K562 (cell line): ENCODE data around the gene FCAMR. TPM values are rescaled to one million over a fixed set of nuclear protein-coding genes. Genes with fewer than 3 reads are reported as not detected.

Experiments used
- ATAC-seq: fragments of 200-7000 bp; cut with Tn5 transposase; 3 replicates; pipeline ENCODE4 v1.9.1; 2020; ENCODE audit warnings: moderate library complexity
- BruUV-seq: library from RNA; stranded (reverse); fragments of 400-500 nt; replicated peaks from 2 replicates; lab custom pipeline; 2021; lab: Mats Ljungman, UMichigan
- CTCF ChIA-PET: fragments of 300-600 bp; formaldehyde crosslinking; extraction: SDS; loops from one replicate; lab custom pipeline; 2021; ENCODE audit warnings: low intra/inter-chr PET ratio; lab: Yijun Ruan, JAX
- POLR2A ChIA-PET: fragments of 300-600, 350-650 bp; sonication (Branson Sonifier 250); formaldehyde crosslinking; extraction: SDS; loops from one replicate; lab custom pipeline; 2021; ENCODE audit warnings: antibody characterized with exemption, inconsistent platforms; lab: Yijun Ruan, JAX
- DNase-seq, 4 experiments: peaks; one replicate each; pipeline versions ENCODE4 v3.0.0 to v3.0.0-alpha.2; 2011 to 2018; ENCODE audit warnings: low spot score in 3 of 4, mixed read lengths in 3 of 4; ENCODE audit errors: extremely low read depth in 1 of 4
- FAIRE-seq: peaks from 2 replicates; lab custom pipeline; 2011; peaks lifted over from hg19 to GRCh38; lab: Jason Lieb, UNC
- H2AFZ ChIP-seq: 2 replicates; pipeline ENCODE4 v1.6.0; 2011; ENCODE audit warnings: low read depth, low read length, control low read depth, inconsistent platforms
- H3K27ac ChIP-seq: fragments of 200-600 bp; 3 replicates; pipeline ENCODE4 v1.8.0; 2011; ENCODE audit warnings: low read depth, mild to moderate bottlenecking, control low read depth, inconsistent platforms, low read length, moderate library complexity, mixed read lengths; ENCODE audit errors: extremely low read depth
- H3K27me3 ChIP-seq, 2 experiments: fragments of 300-600 bp in 1 of 2; 2 replicates in 1 of 2; 3 replicates in 1 of 2; pipeline versions ENCODE4 v1.6.0 to v1.8.0; 2011; ENCODE audit warnings: inconsistent platforms in 2 of 2, low read length in 2 of 2, mild to moderate bottlenecking in 1 of 2, mixed read lengths in 1 of 2, moderate library complexity in 1 of 2; ENCODE audit not compliant: control insufficient read depth in 2 of 2, insufficient read depth in 2 of 2
- H3K36me3 ChIP-seq: fragments of 300-600 bp; 3 replicates; pipeline ENCODE4 v1.8.0; 2011; ENCODE audit warnings: mild to moderate bottlenecking, low read length, inconsistent platforms; ENCODE audit not compliant: control insufficient read depth, insufficient read depth
- H3K4me1 ChIP-seq, 2 experiments: fragments of 200-600 bp in 1 of 2; replicated peaks in 1 of 2; 2 replicates in 1 of 2; 3 replicates in 1 of 2; pipeline versions ENCODE4 v1.5.1 to v1.8.0; 2011; ENCODE audit warnings: inconsistent platforms in 2 of 2, low read length in 2 of 2, mild to moderate bottlenecking in 1 of 2, mixed read lengths in 1 of 2, moderate library complexity in 1 of 2; ENCODE audit not compliant: control insufficient read depth in 2 of 2, insufficient read depth in 2 of 2
- H3K4me2 ChIP-seq: 2 replicates; pipeline ENCODE4 v1.6.1; 2011; ENCODE audit warnings: low read length, control low read depth, inconsistent platforms, mixed read lengths; ENCODE audit not compliant: insufficient read depth
- H3K4me3 ChIP-seq: fragments of 200-600 bp; sonication (generic), shearing (Covaris generic); 2 replicates; pipeline ENCODE4 v1.5.1; 2016; ENCODE audit warnings: control low read depth, inconsistent platforms
- H3K79me2 ChIP-seq: fragments of 200-600 bp; 3 replicates; pipeline ENCODE4 v1.8.0; 2011; ENCODE audit warnings: low read length, inconsistent platforms; ENCODE audit not compliant: control insufficient read depth, insufficient read depth
- H3K9ac ChIP-seq, 2 experiments: 2 replicates each; pipeline versions ENCODE4 v1.6.0 to v1.6.1; 2011; ENCODE audit warnings: low read depth in 2 of 2, low read length in 2 of 2, control low read depth in 1 of 2, inconsistent platforms in 1 of 2, mild to moderate bottlenecking in 1 of 2, mixed read lengths in 1 of 2; ENCODE audit not compliant: insufficient read depth in 1 of 2
- H3K9me1 ChIP-seq: one replicate; pipeline ENCODE4 v1.6.0; 2011; ENCODE audit warnings: inconsistent platforms, mild to moderate bottlenecking, low read length, moderate library complexity; ENCODE audit not compliant: control insufficient read depth, insufficient read depth
- H3K9me3 ChIP-seq: replicated peaks from 2 replicates; pipeline ENCODE4 v1.5.1; 2011; ENCODE audit warnings: low read depth, low read length, inconsistent platforms; ENCODE audit not compliant: control insufficient read depth, insufficient read depth
- H4K20me1 ChIP-seq: replicated peaks from 2 replicates; pipeline ENCODE4 v1.6.1; 2011; ENCODE audit warnings: low read length, inconsistent platforms, mixed read lengths; ENCODE audit not compliant: control insufficient read depth, insufficient read depth
- ASH1L ChIP-seq: fragments of 450-650 bp; IDR thresholded peaks from 2 replicates; pipeline ENCODE4 v1.6.1; 2018; ENCODE audit warnings: borderline replicate concordance, mild to moderate bottlenecking, low read depth; ENCODE audit not compliant: partially characterized antibody
- SPI1 ChIP-seq: IDR thresholded peaks from 2 replicates; pipeline ENCODE4 v1.6.1; 2011; ENCODE audit warnings: low read depth, low read length, control low read depth, borderline replicate concordance
- WGBS: fragments of 100-300 bp; shearing (Covaris generic); methylation state at CpG from one replicate; pipeline ENCODE4 v1.1.6; 2016; ENCODE audit warnings: low coverage, mixed read lengths; ENCODE audit not compliant: insufficient coverage; ENCODE audit errors: missing lambda C conversion rate; 5-methylcytosine and 5-hydroxymethylcytosine counted together
- in situ Hi-C: fragments of 300-500 bp; cut with MboI; formaldehyde crosslinking; loops from 4 replicates; pipeline ENCODE4 v1.15.0; 2018; ENCODE audit warnings: inconsistent platforms, mixed read lengths
- intact Hi-C: fragments of 100-400 bp; cut with micrococcal nuclease; formaldehyde crosslinking; loops from 2 replicates; pipeline ENCODE4 v1.14.2; 2022
- polyA plus RNA-seq, 8 experiments: library from polyadenylated mRNA; depleted of rRNA in 4 of 8; stranded (reverse) in 5 of 8; unstranded in 3 of 8; fragments of >200 nt; fragmentation: Nextera tagmentation in 2 of 8; fragmentation: Illumina TruSeq in 1 of 8; extraction: Ambion mirVana in 2 of 8; extraction: Trizol in 1 of 8; gene quantifications; 2 replicates each; pipeline versions ENCODE4 v1.2.1 to v1.2.3, GENCODE V29; 2011 to 2014; ENCODE audit warnings: inconsistent platforms in 1 of 8, missing spikeins in 1 of 8
- total RNA-seq, 7 experiments: library from RNA; depleted of rRNA in 6 of 7; stranded (reverse); fragments of >200 nt in 6 of 7; fragmentation: Illumina TruSeq in 2 of 7; extraction: Trizol in 2 of 7; gene quantifications; 2 replicates each; pipeline versions ENCODE4 v1.2.1 to v1.2.3, GENCODE V29; 2011 to 2021; ENCODE audit warnings: low replicate concordance in 1 of 7
- TF ChIP-seq, protein P1 (sequence below): IDR thresholded peaks from 3 replicates; pipeline ENCODE4 v1.6.1; 2011; ENCODE audit warnings: borderline replicate concordance, mild to moderate bottlenecking, moderate library complexity; ENCODE audit not compliant: insufficient read length; ENCODE audit errors: extremely low read depth
- TF ChIP-seq, protein P2 (sequence below): fragments of 450-650 bp; IDR thresholded peaks from 2 replicates; pipeline ENCODE4 v1.6.1; 2016; ENCODE audit warnings: borderline replicate concordance

The FCAMR gene
- total and polyA plus RNA-seq, 9 of the 15 experiments (the other 6 are each of a cell fraction or from before 2014, with no cell fraction given), result not detected

DNA sequence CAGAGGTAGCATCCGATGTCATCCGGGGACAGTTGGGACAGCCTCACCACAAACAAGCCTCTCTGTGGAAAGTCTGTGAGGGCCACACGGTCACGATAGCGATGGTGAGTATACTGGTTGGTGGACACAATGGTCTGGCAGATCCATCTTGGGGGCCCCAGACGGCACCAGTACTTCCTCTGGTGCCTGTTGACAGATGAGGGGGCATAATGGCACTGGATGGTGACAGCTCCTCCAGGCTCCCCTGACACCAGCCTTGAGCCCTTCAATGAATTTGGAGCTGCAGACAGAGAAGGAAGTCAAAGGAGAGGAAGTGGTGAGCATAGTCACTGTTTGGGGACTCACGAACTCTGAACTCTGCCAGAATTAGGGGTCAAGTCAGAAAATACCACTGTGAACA is 8.0 kb downstream of the FCAMR start:
- Histone ChIP-seq H3K36me3 (no peaks in the 10 kb centered on the region), H3K79me2 (no peaks in the 10 kb centered on the region), H3K4me2 (no peak overlapping the region), H4K20me1 (no peaks in the 10 kb centered on the region), H2AFZ (no peak overlapping the region), H3K9me3 (no peaks in the 10 kb centered on the region), H3K4me1 (peaks cover 3 to 5% of the 10 kb centered on the region in 2 experiments; a peak in 3 of 5 replicates), H3K9me1 (no peaks in the 10 kb centered on the region), H3K4me3 (no peak overlapping the region), H3K27me3 (no peaks in the 10 kb centered on the region), H3K27ac (no peak overlapping the region), H3K9ac (no peak overlapping the region; a peak in 1 of 4 replicates)
- no peak for DNase-seq
- BruUV-seq, result no TSS peak
- in situ Hi-C loops (no loop called here), intact Hi-C loops (no loop called here)
- whole genome bisulfite sequencing, result 49% methylated on average over 7 of the region's 7 CpGs
- POLR2A ChIA-PET, result interaction anchor here (0.7 to 1.9 kb wide), 3 partner anchors 16 to 21 kb away, joined by 3 to 6 read pairs (median 4); no protein-coding TSS in a partner anchor
- TF ChIP-seq SPI1 (peak; percentile 68; the same call in 1 of the 2 replicates), ASH1L (no peak)
- TF ChIP-seq, protein P1, sequence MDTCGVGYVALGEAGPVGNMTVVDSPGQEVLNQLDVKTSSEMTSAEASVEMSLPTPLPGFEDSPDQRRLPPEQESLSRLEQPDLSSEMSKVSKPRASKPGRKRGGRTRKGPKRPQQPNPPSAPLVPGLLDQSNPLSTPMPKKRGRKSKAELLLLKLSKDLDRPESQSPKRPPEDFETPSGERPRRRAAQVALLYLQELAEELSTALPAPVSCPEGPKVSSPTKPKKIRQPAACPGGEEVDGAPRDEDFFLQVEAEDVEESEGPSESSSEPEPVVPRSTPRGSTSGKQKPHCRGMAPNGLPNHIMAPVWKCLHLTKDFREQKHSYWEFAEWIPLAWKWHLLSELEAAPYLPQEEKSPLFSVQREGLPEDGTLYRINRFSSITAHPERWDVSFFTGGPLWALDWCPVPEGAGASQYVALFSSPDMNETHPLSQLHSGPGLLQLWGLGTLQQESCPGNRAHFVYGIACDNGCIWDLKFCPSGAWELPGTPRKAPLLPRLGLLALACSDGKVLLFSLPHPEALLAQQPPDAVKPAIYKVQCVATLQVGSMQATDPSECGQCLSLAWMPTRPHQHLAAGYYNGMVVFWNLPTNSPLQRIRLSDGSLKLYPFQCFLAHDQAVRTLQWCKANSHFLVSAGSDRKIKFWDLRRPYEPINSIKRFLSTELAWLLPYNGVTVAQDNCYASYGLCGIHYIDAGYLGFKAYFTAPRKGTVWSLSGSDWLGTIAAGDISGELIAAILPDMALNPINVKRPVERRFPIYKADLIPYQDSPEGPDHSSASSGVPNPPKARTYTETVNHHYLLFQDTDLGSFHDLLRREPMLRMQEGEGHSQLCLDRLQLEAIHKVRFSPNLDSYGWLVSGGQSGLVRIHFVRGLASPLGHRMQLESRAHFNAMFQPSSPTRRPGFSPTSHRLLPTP, result no peak
- TF ChIP-seq, protein P2, sequence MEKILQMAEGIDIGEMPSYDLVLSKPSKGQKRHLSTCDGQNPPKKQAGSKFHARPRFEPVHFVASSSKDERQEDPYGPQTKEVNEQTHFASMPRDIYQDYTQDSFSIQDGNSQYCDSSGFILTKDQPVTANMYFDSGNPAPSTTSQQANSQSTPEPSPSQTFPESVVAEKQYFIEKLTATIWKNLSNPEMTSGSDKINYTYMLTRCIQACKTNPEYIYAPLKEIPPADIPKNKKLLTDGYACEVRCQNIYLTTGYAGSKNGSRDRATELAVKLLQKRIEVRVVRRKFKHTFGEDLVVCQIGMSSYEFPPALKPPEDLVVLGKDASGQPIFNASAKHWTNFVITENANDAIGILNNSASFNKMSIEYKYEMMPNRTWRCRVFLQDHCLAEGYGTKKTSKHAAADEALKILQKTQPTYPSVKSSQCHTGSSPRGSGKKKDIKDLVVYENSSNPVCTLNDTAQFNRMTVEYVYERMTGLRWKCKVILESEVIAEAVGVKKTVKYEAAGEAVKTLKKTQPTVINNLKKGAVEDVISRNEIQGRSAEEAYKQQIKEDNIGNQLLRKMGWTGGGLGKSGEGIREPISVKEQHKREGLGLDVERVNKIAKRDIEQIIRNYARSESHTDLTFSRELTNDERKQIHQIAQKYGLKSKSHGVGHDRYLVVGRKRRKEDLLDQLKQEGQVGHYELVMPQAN, result no peak
- no peak for FAIRE-seq
- CTCF ChIA-PET, result no interaction called here
- no peak for ATAC-seq
